ENCODE measurements around the gene ELP4.
"Not testable (repeated sequence)": the region's sequence is repeated elsewhere in the genome, so short reads cannot be mapped to it uniquely, and the experiment has no call there.

The ELP4 gene

DNA sequence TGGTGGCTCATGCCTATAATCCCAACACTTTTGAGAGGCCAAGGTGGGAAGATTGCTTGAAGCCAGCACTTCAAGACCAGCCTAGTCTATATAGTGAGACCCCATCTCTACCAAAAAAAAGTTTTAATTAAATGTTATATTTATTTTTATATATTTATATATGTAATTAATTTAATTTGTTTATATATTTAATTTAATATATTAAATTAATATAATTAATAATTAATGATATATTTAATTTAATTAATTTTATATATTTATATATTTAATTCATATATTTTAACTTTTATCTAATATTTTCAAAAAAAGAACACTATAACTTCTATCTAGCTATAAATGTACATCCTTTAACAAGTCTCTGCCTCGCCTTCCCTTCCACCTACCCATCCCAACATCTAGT, 196.8 kb downstream of the ELP4 start:
- no peak for DNase-seq (ENCODE audit: low read depth)

DNA sequence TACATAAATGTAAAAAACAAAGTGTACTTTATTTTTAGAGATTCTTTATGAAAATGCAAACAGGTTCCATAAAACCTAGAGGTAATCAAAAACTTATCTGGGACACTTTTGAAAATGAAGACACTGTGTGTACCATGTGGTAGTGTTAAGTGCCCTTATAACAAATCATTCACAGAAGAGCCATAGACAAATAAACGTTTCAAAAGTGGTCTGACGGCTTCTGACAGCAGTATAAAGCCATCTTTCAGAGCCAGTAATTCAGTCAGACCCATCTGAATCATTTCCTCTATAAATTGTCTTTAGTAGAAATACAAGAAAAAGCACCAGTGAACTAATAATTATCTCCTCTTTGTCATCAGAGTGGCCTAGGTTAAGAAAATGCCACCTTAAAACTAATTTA, 201.6 kb downstream of the ELP4 start:
- DNase-seq (ENCODE audit: low read depth): no peak

DNA sequence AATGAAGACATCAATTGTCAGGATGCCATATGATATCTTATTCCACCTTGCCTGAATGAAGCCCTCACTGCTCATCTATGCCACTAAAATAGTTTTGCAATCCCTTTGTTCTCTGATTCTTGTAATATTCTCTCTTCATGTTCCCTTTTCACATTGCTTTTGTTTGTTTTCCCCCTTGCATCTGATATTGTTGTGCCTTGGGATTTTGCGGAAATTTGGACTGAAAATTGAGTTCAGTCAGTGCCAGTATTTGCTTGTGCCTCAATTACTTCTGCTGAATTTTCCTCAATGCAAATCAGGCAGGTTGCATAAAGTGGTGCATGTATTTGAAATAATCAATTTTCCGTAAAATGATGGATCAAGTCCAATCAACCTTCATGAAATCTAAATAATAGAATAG, 203.3 kb downstream of the ELP4 start:
- no peak for DNase-seq (ENCODE audit: low read depth)

DNA sequence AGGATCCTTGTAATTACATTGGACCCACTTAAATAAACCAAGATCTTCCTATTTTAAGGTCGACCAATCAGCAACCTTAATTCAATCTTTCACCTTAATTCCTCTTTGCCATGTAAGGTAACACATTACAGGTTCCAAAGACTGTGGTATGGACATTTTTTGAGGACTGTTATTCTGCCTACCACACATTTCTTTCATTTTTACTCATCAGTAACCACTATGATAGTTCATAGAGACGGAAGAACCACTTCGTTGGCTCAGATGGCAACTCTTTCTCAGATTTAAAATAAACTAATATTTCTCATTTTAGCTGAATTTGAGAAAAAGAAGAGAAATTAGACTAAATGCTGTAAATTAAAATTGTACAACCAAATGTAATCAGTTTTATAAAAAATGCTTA, 205.3 kb downstream of the ELP4 start:
- no peak for DNase-seq (ENCODE audit: low read depth)

DNA sequence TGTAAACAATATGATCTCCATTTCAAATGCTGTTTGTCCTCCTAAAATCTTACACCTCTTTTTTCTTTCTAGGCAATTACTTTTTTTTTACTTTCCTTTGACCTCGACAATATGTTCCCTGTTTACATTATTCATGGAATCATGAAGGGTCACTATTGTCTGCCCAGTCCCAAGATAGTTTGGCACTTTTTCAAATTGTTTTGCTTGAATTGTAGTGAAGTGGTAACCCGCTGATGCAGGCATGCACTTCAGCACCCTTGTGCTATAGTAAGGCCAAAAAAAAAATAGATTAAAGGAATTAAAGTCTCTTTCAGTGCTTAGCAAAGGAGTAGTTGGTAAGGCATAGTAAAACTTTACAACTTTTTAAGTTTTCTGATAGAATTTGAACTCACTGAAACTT, 210.7 kb downstream of the ELP4 start:
- DNase-seq (ENCODE audit: low read depth): no peak

DNA sequence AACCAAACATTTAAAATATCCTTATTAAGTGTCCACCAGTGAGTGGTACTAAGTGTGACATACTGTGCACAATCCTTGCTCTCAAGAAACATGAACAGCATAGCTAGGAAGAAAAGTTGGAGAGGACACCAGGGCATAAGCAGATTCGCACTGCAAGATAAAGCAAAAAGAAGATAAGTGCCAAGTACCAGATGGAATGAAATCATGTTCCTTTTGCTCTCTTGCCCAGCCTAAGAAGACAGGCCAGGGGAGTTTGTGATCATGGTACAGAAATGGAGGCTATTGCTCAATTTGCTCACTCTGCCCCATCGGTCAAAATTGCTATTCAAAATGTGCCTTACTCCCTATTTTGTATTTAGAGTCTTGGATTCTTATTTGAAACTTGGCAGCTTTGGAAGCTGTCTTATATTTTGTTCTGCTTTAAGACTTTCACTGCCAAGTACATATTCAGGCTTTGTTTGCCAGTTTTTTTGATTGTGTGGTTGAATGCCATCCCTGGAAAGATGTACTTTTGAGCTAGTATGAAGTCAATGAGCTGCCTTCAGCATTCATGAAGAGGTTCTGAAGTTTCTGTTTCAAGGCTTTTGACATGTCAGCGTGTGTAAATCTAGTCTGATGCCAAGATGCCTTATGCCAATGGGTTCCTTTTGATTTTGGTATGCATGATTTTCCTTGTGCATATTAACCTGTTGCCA, 211.3 kb downstream of the ELP4 start:
- DNase-seq (ENCODE audit: low read depth): no peak

DNA sequence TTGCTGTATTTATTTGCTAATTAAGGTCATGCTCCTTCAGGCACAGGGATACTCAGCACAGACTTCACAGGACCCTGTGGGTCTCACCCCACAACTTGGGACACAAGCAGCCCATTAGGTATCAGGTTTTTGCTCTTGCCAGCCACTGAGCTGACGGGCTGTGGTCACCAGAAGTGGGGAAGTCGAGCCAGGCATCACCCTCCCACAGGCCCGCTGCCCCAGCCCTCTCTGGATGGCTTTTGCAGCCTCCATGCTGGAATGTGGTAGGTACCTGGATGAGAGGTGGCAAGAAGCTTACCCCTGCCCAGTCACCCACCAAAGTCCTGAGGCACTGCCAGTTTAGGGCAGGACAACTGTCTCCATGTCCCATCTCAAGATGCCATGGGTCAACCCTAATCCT, 213.2 kb downstream of the ELP4 start:
- DNase-seq (ENCODE audit: low read depth): no peak

DNA sequence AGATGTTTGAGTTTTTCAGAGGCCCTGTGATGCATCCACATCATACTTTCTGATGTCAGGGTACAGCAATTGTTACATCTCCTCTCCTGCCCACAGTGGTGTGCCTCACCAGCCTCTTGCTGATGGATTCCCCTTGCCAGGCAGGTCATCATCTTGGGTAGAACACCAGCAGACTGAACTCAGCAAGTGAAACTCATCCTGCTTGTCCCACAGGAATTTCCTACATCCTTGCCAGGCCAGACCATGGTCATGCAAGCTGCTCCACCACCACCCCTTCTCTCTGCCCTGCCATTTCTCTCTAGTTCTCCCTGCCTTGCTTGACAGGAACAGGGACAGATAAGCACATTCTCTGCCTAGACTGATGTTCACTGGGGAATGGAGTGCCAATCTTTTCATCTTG, 215.6 kb downstream of the ELP4 start:
- DNase-seq (ENCODE audit: low read depth): no peak

DNA sequence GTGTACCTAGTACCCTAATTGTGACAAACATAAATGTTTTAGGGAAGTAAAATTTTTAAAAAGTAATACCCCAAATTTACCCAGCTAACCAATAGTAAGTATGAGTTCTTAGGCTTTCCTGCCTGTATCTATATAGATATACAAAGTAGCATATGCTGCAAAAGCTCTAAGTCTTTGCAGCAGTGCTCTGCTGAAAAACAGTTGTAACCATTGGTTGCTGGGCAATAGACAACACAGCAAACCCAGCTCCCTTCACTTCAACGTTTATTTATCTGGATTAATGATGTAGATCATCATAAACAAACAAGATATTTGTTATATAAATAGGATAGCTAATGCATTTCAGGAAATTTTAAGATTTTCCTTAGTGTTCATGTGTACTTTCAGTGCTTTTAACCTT, 218.9 kb downstream of the ELP4 start:
- DNase-seq (ENCODE audit: low read depth): no peak

DNA sequence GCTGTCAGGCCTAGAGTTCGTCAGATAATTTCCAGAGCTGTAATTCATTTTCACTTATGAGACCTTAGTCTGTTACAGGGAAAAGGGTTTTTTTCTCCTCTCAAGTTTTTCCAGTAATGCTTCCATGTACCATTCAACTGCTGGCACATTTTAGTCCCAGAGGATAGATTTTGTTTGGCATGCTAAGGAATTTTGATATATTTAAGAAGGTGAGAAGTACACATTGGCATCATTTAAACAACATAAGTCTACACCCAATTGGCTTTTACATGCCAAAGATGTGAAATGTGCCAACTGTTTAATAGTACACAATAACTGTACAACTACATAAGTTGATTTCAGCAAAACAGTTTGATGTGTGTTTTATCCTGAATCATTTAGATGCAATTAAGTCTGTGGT, 230.6 kb downstream of the ELP4 start:
- DNase-seq (ENCODE audit: low read depth): no peak

DNA sequence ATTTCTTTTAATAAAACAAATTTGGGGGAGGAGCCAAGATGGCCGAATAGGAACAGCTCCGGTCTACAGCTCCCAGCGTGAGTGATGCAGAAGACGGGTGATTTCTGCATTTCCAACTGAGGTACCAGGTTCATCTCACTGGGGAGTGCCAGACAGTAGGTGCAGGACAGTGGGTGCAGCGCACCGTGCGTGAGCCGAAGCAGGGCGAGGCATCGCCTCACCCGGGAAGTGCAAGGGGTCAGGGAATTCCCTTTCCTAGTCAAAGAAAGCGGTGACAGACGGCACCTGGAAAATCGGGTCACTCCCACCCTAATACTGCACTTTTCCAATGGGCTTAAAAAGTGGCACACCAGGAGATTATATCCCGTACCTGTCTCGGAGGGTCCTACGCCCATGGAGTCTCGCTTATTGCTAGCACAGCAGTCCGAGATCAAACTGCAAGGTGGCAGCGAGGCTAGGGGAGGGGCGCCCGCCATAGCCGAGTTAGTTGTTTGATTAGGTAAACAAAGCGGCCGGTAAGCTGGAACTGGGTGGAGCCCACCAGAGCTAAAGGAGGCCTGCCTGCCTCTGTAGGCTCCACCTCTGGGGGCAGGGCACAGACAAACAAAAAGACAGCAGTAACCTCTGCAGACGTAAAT, 231.3 kb downstream of the ELP4 start:
- not testable (repeated sequence) for DNase-seq (ENCODE audit: low read depth)

DNA sequence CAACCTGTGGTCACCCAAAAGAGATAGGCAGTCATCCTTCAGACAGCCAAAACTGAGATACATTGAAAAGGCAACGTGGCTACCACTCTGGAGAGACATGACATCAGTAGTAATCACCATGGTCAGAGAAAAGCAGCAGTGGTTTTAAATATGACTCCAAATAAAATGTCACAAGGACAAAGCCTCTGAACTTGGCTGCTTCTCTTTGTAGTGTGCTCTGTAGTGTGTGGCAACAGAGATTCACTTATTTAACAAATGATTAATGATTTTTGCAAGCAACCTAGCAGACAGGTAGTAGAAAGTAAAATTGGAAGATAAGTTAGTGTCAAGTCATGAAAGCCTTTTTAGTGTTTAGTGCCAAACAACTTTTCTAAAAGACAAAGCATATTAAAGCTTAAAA, 238.0 kb downstream of the ELP4 start:
- DNase-seq (ENCODE audit: low read depth): no peak

DNA sequence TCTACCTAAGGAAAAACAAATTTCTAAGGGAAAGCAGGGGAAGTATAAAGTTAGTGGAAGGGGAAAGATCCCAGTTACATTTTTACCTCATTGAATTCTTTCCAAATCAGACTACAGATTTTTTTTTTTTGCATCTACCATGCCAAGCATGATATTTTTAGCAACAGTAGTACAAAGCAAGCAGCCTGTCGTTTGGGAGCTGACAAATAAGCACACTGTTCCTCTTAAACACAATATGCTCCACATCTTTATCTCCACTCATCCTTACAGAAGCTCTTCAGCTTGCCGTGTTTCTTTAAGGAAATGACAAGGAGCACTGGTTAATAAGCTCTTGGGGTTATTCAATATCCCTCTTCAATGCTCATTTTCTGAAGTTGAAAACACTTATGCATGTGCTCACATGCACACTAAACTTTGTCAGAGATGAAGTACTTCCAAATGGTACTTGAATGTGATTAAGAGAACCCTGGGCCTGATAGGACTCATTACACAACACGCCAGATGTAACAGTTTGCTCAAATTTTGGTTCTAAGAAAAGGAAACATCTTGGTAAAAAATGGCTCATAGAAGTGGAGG, 247.8 kb downstream of the ELP4 start:
- no peak for DNase-seq (ENCODE audit: low read depth)

DNA sequence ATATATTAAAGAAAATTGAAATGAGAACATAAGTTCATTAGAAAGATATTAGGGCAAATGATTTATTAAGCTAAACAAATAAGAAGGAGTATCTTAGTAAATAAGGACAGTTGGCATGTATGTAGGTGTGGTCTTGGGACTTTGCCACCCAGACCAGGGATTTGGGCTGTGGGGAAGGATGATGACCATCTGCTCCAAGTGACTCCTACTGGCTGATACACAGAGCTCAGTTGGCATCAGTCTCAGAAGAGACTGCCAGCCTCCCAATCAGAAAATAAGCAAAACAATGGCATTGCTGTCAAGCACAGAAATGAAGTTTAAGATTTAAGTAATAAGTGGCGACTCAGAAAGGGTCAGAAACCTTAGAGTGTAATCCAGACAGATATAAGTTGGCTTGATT, 252.1 kb downstream of the ELP4 start:
- DNase-seq (ENCODE audit: low read depth): no peak

DNA sequence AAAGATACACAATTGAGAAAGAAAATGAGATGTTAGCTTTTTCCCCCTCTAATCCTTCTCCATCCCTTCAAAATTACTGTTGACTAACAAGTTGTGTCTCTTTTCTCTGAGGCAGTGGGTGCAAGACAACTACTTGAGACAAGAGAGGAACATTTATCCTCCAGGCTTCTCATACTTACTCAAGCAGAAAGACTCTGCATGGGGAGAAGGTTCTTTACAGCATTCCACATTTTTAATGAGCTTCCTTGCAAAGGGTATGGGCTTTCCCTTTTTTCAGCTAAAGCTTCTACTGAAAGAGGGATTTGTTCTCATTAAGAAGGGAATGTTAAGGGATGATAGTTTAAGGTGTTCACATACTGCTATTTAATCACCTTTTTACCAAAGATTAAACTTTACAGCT, 253.7 kb downstream of the ELP4 start:
- DNase-seq (ENCODE audit: low read depth): no peak

DNA sequence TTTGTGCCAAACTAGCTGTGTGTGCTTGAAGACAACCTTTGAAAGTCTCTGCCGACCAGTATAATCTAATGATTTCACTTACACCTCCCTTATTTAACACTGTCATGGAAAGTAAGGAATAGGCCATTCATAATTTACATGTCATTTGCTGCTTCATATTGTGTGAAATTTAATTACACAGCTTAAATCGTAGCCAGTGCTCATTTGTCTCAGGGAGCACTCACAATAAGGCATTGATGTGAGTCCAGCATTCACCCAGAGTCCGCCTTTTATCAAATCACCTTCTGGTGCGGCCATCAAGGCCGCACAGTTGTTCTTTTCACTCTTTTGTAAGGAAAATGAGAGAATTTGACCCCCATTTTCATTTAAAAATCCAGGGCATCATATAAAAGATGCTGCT, 254.7 kb downstream of the ELP4 start:
- no peak for DNase-seq (ENCODE audit: low read depth)

DNA sequence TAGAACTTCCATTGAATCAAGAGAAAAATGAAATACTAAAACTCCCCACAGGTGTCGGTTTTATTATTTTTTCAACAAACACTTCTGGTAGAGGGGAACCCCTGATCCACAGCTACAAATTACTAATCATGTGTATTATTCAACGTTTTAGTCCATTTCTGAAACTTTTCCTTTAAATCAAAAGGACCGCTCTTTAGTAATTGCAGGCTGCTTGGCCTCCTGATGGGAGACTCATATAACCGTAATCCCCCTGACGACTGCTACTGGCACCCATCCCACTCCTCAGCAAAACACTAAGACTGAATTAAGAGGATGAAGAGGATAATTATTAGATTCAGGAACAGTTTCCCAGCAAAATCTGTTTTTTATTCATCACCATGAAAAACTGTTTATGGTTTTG, 255.2 kb downstream of the ELP4 start:
- no peak for DNase-seq (ENCODE audit: low read depth)

DNA sequence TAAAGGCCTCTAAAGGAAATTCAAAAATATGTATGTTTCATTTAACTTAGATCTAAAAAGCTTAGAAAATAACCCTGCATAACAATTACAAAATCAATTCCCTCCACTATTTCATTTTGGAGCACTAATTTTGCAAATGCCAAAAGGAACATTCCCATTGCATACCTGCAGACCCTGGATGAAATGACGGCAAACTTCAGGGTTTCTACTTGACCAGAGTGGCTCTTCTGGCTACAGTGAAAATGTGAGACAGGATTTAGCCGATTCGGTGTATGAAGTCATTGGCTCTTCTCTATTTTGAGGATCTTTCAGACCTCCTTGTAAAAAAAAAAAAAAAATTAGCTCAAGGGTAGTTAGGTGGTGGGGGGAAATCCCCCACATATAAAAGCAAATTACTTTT, 257.5 kb downstream of the ELP4 start:
- DNase-seq (ENCODE audit: low read depth): no peak

DNA sequence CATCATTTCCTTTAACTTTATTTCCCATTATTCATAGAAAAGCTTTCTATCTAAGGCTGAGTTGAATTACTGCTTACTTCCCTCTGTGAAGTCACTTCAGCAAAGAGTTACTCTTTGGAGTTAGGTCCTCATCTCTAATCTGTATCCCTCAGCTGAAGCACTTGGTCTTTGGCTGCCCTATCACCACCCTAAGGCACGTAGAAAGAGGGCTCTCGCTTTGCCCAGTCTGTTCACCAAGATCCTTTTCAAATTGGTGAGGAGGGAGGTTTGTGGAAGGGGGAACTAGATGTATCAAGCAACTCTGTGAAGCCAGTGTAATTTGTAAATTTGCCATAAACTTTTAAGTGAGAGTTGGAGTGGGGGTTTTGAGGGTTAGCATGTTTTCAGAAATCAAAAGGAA, 258.1 kb downstream of the ELP4 start:
- no peak for DNase-seq (ENCODE audit: low read depth)

DNA sequence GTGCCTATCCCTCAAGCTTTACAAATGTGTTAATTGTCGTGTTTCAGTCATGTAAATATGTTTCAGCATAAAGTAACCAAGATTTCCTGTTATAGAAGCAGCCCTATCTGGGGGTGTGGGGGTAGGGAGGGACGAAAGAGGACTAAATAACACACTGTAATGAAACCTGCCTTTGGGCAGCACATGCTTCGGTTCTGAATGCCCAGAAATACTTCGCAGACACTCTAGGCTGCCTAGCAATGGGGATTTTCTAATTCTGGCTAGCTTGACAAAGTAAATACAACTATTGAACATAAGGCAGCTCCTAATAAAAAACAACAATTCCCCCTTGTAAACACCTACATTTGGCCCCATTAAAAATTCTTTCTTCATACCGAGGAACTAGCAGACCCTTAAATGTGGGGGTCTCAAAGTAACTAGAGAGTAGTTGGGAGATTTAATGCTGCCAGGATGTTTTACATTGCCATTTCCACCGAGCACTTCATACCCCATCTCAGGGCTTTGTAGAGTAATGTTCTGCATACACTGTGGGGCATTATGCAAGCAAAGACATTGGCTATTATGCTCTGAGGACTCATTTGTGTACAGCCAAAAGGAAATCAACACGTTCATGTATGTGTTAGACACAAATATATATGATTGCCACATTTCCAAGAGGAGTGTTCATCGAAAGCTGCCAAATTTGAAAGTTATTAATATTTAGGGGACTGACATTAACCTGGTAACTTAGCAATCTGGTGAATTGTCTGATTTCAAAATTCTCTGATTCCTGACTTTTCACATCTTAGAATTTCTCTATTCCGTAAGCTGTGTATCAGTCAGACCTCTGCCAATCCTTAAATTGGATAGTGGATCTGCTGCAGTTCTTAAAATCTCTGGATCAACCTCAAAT, 259.4 kb downstream of the ELP4 start:
- DNase-seq (ENCODE audit: low read depth): no peak

DNA sequence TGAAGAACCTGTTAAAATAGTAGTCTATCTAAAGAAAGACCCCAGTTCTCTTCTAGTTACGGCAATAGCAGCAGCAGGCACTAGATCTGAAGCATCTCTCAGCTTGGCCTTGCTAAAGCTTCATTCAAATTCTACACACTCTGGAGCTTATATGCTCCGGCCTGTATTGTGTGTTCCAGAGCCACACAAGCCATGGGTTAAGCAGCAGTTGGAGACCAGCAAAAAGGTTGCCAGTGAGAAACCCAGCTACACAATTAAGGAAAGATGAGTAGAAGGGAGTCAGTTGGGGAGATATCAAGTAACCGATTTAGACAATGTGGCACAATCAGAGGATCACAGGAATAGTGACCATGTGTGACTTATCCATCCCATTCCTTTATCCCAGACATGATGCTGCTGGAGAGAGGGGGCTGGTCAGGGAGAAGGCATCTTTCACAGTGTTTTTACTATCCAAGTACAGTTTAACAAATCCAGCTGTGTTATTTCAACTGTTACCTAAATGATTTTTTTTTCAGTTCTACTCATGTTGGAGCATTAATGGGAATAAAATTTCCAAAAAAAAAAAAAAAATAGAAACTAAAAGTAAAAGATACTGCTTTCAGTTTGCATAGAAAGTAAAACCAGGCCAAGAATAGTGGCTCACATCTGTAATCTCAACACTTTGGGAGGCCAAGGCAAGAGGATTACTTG, 260.6 kb downstream of the ELP4 start:
- DNase-seq (ENCODE audit: low read depth): no peak

DNA sequence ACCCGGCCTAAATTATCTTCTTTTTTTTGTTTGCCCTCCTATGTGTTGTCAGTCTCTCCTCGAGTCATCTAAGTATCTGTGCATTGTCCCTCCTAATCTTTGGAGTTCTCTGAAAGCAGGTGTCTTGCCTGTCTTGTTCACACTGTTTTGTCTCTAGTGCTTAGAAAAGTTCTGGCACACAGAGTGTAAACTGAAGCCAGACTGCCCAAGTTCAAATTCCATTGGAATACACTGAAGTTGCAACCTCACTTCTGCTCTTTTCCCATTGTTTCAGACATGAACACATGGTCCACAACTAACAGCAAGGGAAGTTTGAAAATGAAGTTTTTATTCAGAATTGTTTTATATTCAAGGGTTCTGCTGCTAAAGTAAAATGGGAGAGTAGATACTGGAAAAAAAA, 262.8 kb downstream of the ELP4 start:
- no peak for DNase-seq (ENCODE audit: low read depth)
